ENCODE data around the gene EFNA5. TPM values are rescaled to one million over a fixed set of nuclear protein-coding genes. Genes with fewer than 3 reads are reported as not detected.

The EFNA5 gene
- total RNA-seq, 1 donor from 2014 or later = 38.9 TPM

DNA sequence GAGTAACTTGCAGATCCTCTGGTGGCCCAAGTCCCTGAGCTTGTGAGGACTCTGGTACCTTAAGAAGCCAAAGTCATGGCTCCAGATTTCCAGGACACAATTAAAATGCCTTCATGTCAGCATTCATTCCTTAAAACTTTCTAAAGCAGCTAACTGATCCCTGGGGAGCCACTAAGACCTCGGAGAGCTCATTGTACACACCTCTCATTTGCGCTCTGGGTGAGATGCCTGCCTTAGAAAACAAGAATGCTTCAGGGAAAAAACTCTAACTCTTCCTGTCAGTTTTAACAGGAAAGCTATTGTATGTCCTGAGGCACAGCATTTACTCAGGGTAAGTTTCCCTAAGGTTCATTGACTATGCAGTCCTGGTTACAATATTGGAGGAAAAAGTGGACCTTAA, 285.0 kb downstream of the EFNA5 start:
- H3K4me3 Mint-ChIP-seq (ENCODE audit: unreplicated experiment) = no peak overlapping the region
- no peak for TF ChIP-seq CTCF (IDR thresholded peaks at IDR 0.05)
- DNase-seq (ENCODE audit: low spot score) = no peak
- H3K27ac Mint-ChIP-seq (ENCODE audit: unreplicated experiment) = no peak overlapping the region
- peaks cover 33% of the 10 kb centered on the region for H3K4me1 Mint-ChIP-seq (ENCODE audit: low read depth)
- peaks cover 8% of the 10 kb centered on the region for H3K36me3 Mint-ChIP-seq (ENCODE audit: low read depth)
- H3K9me3 Mint-ChIP-seq (ENCODE audit: low read depth) = no peaks in the 10 kb centered on the region
- H3K27me3 Mint-ChIP-seq (ENCODE audit: low read depth) = no peaks in the 10 kb centered on the region

DNA sequence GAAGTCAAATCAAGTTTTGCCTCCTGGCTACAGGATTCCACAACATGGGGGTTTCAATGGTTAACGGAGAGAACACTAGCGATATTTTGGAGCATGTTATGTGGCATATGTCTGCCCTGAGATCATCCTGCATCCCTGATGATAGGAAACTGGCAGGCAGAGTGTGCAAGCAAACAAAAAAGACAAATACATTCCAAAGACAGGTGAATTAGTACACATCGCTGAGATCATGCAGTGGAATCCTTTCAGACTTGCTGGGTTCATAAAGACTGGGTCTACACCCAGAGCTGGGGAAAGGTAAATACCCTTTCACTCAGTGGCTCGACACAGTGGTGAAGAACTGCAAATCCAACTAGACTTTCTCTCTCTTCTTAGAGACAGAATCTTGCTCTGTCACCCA, 286.5 kb downstream of the EFNA5 start:
- Mint-ChIP-seq H3K9me3 (ENCODE audit: low read depth) (no peaks in the 10 kb centered on the region), H3K4me3 (ENCODE audit: unreplicated experiment) (no peak overlapping the region), H3K36me3 (ENCODE audit: low read depth) (peaks cover 8% of the 10 kb centered on the region), H3K27ac (ENCODE audit: unreplicated experiment) (no peak overlapping the region), H3K4me1 (ENCODE audit: low read depth) (peaks cover 36% of the 10 kb centered on the region), H3K27me3 (ENCODE audit: low read depth) (no peaks in the 10 kb centered on the region)
- no peak for TF ChIP-seq CTCF (IDR thresholded peaks at IDR 0.05)
- no peak for DNase-seq (ENCODE audit: low spot score)

- Mint-ChIP-seq H3K27ac (ENCODE audit: unreplicated experiment) (no peak overlapping the region), H3K36me3 (ENCODE audit: low read depth) (peaks cover 8% of the 10 kb centered on the region)
Measured at GRCh38 chr5:107383414-107383813, 287.3 kb downstream of the EFNA5 start.

DNA sequence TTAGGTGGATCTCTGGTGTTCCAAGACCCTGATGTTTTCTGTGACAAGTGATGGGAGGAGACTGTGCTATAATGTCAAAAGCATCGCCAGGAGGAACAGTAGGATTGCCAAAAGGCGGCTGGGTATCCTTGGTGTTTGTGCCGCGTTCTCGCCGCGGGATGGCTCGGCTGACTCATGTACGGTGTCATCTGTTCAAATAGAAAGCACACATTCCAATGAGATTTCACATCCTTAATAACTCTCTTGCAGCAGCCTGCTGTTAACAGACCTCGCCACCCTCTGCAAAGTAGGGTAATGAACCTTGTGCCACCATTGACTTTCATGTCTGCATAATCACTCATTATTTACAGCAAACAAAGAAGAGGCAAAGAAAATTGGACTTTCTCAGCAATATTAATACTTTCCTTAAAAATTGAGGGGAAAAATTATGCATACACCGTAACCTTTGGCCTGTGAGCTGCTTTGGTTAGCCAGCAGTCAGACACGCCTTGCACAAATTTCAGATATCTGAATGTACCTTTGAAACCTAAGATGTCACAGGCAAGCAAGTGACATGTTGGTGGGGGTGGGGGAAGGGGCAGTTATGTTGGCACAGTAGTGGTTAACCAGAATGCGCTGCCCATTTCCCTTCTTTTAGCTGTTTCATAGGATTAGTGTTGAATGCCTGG, 289.4 kb downstream of the EFNA5 start:
- H3K27me3 Mint-ChIP-seq (ENCODE audit: low read depth) = no peaks in the 10 kb centered on the region
- no peak overlapping the region for H3K4me3 Mint-ChIP-seq (ENCODE audit: unreplicated experiment)
- H3K36me3 Mint-ChIP-seq (ENCODE audit: low read depth) = peaks cover 11% of the 10 kb centered on the region
- DNase-seq (ENCODE audit: low spot score) = no peak
- no peaks in the 10 kb centered on the region for H3K9me3 Mint-ChIP-seq (ENCODE audit: low read depth)
- TF ChIP-seq CTCF (IDR thresholded peaks at IDR 0.05) = peak; percentile 38
- peak overlapping the region; percentile 70 for H3K27ac Mint-ChIP-seq (ENCODE audit: unreplicated experiment)
- peaks cover 25% of the 10 kb centered on the region for H3K4me1 Mint-ChIP-seq (ENCODE audit: low read depth)

More at GRCh38 chr5:107383414-107383813, 287.3 kb downstream of the EFNA5 start:
- DNase-seq (ENCODE audit: low spot score) = no peak
- Mint-ChIP-seq H3K9me3 (ENCODE audit: low read depth) (no peaks in the 10 kb centered on the region), H3K4me3 (ENCODE audit: unreplicated experiment) (no peak overlapping the region), H3K27me3 (ENCODE audit: low read depth) (no peaks in the 10 kb centered on the region), H3K4me1 (ENCODE audit: low read depth) (peaks cover 27% of the 10 kb centered on the region)
- no peak for TF ChIP-seq CTCF (IDR thresholded peaks at IDR 0.05)

- H3K4me3 Mint-ChIP-seq (ENCODE audit: unreplicated experiment) = no peak overlapping the region
- no peak for TF ChIP-seq CTCF (IDR thresholded peaks at IDR 0.05)
- peaks cover 10% of the 10 kb centered on the region for H3K36me3 Mint-ChIP-seq (ENCODE audit: low read depth)
- H3K9me3 Mint-ChIP-seq (ENCODE audit: low read depth) = no peaks in the 10 kb centered on the region
- peak overlapping the region; percentile 70 for H3K27ac Mint-ChIP-seq (ENCODE audit: unreplicated experiment)
- H3K4me1 Mint-ChIP-seq (ENCODE audit: low read depth) = peaks cover 26% of the 10 kb centered on the region
- no peak for DNase-seq (ENCODE audit: low spot score)
- H3K27me3 Mint-ChIP-seq (ENCODE audit: low read depth) = no peaks in the 10 kb centered on the region
Measured at GRCh38 chr5:107380654-107381053, 290.1 kb downstream of the EFNA5 start.
